RCC 7860 (cell line): ENCODE data around the gene IQGAP1.
"Not testable (repeated sequence)": the region's sequence is repeated elsewhere in the genome, so short reads cannot be mapped to it uniquely, and the experiment has no call there.

Experiments used
- DNase-seq: peaks from one replicate; pipeline ENCODE4 v3.0.0-alpha.2; 2015; ENCODE audit warnings: low spot score
- FAIRE-seq: peaks from 2 replicates; lab custom pipeline; 2012; peaks lifted over from hg19 to GRCh38; lab: Jason Lieb, UNC

IQGAP1 gene

GRCh38 chr15:90519688-90520087, 131.6 kb downstream of the IQGAP1 start:
- DNase-seq (no peak), FAIRE-seq (no peak)

DNA sequence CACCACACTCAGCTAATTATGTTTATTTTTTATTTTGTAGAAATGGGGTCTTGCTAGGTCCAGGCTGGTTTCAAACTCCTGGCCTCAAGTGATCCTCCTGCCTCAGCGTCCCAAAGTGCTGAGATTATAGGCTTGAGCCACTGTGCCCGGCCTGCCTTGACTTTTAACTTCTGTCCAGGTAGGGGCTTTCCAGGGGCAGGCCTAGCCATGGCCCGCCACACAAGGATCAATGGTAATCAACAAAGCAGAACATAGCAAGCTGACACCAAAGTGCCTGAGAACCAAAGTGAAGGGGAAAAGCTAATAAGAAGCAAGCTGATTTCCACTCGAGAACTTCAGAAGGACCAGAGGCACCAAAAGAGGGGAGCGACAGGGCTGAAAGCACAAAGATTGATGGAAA, 132.3 kb downstream of the IQGAP1 start:
- DNase-seq (no peak), FAIRE-seq (no peak)

DNA sequence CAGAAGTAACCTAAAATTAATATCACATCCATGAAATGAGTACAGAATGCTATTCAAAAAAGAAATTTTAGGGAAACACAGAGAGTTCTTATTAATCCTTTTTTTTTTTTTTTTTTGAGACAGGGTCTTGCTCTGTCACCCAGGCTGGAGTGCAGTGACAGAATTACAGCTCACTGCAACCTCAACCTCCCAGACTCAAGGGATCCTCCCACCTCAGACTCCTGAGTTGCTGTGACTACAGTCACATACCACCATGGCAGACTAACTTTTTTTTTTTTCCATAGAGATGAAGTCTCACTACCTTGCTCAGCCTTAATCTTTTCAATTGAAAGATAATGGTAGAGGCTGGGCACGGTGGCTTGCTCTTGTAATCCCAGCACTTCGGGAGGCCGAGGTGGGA, 135.3 kb downstream of the IQGAP1 start:
- no peak for FAIRE-seq
- DNase-seq = no peak

GRCh38 chr15:90524018-90524803, 136.2 kb downstream of the IQGAP1 start:
- FAIRE-seq, DNase-seq: not testable (repeated sequence)

DNA sequence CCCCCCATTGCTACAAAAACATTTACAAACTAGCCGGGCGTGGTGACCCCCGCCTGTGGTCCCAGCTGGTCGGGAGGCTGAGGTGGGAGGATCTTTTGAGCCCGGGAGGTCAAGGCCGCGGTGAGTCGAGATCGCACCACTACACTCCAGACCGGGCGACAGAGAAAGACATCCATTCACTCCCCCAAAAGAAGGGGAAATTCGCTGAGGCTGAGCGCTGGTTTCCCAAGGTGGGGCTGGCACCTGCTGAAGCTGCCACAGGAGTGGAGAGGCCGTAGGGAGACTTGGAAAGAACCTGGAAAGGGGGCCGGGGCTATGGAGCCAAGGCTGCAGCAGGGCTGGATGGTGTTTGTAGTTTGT, 140.9 kb downstream of the IQGAP1 start:
- no peak for DNase-seq
- FAIRE-seq = no peak

DNA sequence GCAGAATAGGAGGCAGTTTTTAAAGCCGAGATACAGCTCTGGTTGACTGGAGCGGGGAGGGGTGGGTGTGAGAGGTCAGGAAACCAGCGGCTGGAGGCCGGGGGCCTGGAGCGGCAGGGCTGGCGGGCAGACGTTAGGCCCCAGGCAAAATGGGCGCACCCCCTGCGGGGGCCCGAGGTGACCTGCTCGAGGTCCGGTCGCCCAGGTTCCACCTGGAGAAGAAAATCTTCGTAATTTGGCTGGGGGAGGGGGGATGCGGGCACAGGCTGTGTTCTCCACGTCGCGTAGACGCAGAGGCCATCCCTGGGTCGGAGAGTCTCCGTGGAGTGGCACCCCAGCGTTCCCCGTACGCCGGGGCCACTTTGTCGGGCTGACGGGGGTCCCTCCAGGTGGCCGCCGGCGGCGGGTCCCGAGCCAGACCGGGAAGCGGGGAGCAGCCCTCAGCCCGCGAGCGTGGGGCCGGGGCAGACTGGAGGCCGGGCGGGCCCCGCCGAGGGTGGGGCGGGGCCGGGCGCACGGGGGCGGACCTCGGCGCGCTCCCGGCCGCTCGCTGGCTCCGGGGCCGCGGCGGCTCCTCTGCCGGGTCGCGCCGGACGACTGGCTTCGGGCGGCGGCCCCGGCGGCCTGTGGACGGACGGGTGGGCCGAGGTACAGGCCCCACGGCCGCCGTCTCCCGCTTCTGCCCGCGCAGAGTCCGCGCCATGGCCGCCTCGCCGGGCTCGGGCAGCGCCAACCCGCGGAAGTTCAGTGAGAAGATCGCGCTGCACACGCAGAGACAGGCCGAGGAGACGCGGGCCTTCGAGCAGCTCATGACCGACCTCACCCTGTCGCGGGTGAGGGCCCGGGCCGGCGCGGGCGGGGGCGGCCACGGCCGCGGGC, 141.6 kb downstream of the IQGAP1 start, which contains the start of gene CRTC3:
Gene CRTC3, plus strand, starts transcription at position 553 of the 879 bp plus-strand sequence. Its CDS starts 149 bp downstream, at position 702.
- DNase-seq (peak; percentile 23), FAIRE-seq (no peak)

- FAIRE-seq (no peak), DNase-seq (no peak)
Measured at GRCh38 chr15:90530250-90531051, 142.4 kb downstream of the IQGAP1 start.

DNA sequence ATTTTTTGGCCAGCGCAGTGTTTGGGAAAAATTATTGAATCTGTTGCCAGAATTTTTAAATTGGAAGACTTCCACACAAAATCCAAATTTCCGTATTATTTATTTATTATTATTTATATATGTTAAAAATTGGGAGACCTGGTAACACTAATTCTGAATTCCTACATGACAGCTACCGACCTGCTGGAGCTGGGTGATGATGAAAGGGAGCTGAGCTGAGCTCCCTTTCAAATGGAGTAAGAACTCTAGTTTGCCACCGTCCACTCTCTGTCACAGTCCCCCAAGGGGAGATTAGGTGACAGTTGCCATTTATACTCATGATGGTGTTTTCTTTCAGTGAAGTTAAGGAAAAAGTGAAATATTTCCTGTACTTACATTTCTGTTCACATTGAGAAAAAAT, 143.1 kb downstream of the IQGAP1 start:
- FAIRE-seq = no peak
- DNase-seq = no peak

DNA sequence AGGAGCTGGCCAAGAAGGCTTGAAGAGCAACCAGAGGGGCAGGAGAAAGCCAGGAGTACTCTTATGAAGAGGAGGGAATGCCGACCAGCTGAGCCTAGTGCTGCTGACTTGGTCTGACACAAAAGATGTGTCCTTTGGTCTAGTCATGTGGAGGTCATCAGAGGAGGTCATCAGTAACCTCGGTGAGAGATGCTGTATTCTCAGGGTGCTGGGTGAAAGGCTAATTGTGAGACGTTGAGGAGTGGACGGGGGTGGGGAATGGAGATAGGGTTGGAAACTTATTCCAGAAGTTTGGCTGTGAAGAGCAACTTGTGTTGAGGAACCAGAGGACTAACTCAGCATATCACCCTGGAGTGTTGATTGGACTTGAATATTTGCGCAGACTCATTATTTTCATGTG, 147.2 kb downstream of the IQGAP1 start:
- no peak for FAIRE-seq
- no peak for DNase-seq

DNA sequence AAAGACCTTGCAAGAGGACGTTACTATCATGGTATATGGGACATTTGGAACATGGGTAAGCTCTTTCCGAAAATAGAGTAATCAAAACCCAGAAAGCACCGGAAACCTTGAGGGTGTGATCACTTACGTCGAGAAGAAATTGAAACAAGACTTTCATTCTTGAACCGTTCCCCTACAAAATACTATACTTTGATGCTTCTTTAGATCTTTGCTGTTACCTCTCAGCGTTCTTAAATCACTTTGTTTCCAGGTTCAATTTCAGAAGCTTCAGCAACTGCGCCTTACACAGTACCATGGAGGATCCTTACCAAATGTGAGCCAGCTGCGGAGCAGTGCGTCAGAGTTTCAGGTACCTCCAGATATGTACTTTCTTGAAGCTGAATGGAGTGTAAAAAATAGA, 151.7 kb downstream of the IQGAP1 start:
- no peak for DNase-seq
- FAIRE-seq = no peak

GRCh38 chr15:90540768-90541167, 152.7 kb downstream of the IQGAP1 start:
- DNase-seq (no peak), FAIRE-seq (no peak)

- no peak for DNase-seq
- no peak for FAIRE-seq
Measured at GRCh38 chr15:90545095-90545494, 157.1 kb downstream of the IQGAP1 start.

- no peak for FAIRE-seq
Measured at GRCh38 chr15:90547540-90547939, 159.5 kb downstream of the IQGAP1 start.

GRCh38 chr15:90550919-90551318, 162.9 kb downstream of the IQGAP1 start:
- DNase-seq (no peak), FAIRE-seq (no peak)

More at GRCh38 chr15:90547540-90547939, 159.5 kb downstream of the IQGAP1 start:
- DNase-seq = no peak
